ENCODE measurements around the gene DENND10.
"Not testable (repeated sequence)": the region's sequence is repeated elsewhere in the genome, so short reads cannot be mapped to it uniquely, and the experiment has no call there.

The DENND10 gene

DNA sequence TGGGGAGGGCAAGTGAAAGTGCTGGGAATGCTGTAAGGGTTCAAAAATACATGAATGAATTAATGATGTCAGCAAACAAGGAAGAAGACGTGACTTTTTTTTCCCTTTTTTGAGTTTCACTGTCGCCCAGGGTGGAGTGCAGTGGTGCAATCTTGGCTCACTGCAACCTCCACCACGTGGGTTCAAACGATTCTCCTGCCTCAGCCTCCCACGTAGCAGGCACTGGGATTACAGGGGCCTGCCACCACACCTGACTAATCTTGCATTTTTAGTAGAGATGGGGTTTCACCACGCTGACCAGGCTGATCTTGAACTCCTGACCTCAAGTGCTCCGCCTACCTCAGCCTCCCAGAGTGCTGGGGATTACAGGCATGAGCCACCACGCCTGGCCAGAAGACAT, 30.0 kb downstream of the DENND10 start:
- peak; percentile 70 for DNase-seq

DNA sequence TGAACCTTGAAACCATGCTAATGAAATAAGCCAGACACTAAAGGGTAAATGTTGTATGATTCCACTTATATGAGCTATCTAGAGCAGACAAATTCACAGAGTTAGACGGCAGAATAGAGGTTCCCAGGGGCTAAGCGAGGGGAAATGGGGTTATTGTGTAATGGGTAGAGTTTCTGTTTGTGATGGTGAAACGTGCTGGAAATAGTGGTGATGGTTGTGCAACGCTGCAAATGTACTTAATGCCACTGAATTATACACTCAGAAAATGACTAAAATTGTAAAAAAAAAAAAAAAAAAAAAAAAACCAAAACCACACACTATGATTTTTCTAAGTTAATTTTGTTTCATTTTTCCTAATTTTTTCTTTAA, 31.6 kb downstream of the DENND10 start:
- DNase-seq: peak; percentile 72

DNA sequence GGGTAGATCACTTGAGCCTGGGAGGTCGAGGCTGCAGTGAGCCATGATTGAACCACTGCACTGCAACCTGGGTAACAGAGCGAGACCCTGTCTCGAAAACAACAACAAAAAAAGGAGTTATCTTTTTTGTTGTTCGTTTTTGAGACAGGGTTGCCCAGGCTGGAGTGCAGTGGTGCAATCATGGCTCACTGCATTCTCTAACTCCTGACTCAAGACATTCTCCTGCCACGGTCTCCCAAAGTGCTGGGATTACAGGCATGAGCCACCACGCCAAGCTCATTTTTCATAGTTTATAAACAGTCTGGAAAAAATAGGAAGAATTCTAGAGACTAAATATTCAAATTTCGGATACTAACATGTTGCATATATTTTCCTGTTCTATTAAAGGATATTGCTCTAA, 32.2 kb downstream of the DENND10 start:
- no peak for DNase-seq

DNA sequence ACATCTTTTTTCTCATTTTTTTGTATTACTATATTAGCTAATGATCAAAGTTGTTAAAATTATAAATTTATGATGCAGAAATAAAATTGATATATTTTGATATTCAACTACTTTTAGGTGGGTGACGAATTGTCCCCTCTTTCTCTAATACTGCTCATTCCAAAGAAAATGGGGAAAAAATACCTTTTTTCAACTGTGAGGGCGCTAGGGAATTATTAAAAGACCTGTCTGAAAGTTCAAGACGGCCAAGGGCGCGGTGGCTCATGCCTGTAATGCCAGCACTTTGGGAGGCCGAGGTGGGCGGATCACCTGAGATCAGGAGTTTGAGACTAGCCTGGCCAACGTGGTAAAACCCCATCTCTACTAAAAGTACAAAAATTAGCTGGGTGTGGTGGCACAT, 34.0 kb downstream of the DENND10 start:
- not testable (repeated sequence) for DNase-seq

- DNase-seq: no peak
These were observed 34.7 kb downstream of the DENND10 start for GRCh38 chr10:119138346-119139306.

GRCh38 chr10:119139464-119140067, 35.7 kb downstream of the DENND10 start:
- peak; percentile 52 for DNase-seq

- no peak for DNase-seq
These were observed 36.8 kb downstream of the DENND10 start for GRCh38 chr10:119140603-119141245.

- no peak for DNase-seq
These were observed 39.7 kb downstream of the DENND10 start for GRCh38 chr10:119143657-119144056.

DNA sequence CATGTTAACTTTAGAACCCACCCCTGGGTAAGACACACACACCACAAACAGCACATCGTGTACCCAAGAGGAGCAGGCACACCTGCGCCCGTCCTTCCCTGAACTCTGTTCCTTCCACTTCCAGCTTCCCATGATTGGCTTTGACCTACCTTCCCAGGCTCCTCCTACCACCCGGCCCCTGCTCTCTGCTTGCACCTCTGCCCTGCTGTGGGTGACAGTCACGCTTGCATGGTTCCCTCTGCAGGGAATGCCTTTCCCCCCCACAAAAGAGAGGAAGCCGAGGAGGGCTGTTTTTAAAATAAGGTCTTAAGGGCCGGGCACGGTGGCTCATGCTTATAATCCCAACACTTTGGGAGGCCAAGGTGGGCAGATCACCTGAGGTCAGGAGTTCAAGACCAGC, 45.2 kb downstream of the DENND10 start:
- no peak for DNase-seq

DNA sequence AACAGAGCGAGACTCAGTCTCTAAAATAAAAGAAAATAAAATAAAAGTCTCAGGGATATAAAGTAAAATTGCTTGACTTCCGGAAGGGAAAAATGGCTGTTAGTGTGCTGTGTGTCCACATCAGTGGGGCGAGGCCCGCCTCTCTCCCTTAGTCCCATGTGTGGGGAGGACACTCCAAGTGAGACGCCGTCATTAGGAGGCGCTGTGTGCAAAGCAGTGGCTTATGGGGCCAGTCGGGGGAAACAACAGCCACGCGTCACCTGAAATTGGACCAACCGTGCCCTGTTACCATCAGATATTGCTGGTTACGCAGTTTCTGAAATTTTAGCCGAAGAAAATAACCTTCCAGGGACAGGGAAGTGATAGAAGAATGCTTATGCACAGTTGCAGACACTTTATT, 45.8 kb downstream of the DENND10 start:
- DNase-seq: no peak

DNA sequence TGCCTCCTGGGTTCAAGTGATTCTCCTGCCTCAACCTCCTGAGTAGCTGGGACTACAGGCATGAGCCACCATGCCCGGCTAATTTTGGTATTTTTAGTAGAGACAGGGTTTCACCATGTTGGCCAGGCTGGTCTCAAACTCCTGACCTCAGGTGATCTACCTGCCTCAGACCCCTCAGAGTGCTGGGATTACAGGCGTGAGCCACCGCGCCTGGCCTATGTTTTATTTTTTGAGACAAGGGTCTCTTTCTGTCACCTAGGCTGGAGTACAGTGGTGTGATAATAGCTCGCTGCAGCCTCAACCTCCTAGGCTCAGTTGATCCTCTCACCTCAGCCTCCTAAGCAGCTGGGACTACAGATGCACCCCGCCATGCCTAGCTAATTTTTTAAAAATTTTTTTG, 47.7 kb downstream of the DENND10 start:
- DNase-seq: not testable (repeated sequence)

GRCh38 chr10:119153041-119153440, 49.1 kb downstream of the DENND10 start:
- no peak for DNase-seq

DNA sequence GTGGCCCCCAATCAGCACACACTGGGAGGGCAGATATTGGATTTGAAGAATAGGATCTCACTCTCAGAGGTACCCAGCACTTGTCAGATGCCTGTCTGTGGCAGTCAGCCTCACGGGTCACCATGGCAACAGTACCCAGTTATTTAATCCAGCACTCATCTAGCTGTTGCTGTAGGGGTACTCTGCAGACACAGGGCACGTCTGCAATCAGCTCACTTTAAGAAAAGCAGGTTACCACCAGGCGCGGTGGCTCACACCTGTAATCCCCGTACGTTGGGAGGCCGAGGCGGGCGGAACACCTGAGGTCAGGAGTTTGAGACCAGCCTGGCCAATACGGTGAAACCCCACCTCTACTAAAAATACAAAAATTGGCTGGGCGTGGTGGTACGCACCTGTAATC, 49.7 kb downstream of the DENND10 start:
- DNase-seq: no peak

- no peak for DNase-seq
These were observed 55.4 kb downstream of the DENND10 start for GRCh38 chr10:119159332-119159731.

DNA sequence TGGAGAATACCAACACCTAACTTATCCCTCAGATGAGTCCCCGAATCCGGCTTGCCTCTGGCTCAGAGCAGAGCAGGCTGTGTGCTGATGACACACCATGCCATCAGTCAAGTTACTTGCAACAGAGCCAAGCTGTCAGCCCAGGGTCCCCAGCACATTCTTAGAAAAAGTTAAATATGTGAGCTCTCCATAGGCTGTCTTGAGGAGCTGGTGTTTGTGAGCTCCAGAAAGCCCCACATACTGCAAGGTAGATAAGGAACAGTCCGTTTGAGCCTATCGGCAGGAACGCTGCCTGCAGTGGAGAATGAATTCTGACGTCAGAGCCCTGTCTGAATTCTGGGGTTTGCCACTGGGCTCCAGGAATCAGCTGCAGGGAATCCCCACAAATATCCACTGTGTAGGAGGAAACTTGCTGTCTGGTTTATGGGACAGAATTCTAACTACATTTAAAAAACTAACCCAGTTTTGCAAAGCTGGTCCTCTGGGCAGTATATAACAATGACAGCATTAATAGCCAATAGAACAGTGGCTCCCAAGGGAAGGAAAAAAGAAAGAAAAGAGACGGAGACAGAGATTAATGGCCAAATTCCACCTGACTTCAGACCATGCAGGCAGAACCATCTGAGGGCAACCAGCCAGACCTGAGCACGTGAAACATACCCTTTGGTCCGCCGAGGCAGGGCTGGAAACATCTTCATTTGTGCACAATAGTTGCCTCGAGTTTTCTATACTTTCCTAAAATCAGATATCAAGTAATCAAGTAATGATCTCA, 58.0 kb downstream of the DENND10 start:
- no peak for DNase-seq

GRCh38 chr10:119162452-119163092, 58.7 kb downstream of the DENND10 start:
- no peak for DNase-seq

DNA sequence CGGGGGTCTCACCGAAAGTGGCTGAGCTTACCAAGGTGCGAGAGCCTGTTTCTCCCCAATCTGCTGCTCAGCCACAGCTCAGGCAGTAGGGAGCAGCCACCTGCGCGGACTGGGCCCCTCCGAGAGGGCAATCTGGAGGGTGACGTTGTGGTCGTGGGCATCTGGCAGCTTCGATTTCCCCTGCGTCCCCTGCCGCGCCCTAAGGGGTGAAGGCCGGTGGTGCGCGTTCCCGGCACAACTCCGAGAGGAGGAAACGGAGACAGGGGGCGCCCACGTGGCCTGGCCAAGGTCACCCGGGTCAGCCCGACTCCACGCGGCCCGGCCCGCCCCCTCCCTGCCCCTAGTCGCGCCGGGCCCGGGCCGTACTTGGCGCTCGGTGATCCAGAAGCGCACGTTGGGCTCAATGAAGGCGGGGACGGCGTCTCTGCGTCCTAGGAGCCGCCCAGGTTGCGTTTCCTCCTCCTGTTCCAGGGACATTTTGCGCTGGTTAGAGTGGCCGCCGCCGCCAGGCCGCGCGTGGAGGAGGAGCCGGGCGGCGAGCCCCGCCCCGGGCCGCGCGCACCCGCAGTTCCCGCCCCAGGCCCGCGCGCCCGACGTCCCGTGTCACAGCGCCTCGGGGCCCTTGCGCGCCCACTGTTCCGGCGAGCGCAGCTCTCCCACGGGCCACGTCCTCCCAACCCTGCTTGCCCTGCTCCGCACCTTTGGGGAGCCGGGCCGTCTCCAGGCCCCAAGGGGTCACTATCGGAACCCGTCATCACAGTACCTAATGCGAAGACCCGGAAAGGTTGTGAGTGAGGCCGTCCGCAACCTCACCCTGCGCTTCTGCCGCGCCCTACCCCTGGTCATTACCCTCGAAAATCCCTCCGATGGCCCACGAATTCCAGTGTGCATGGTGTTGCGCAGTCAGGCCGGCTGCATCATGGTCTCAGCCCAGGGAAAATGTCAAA, 61.5 kb downstream of the DENND10 start, which contains the start of gene SFXN4:
TSS of gene SFXN4 (minus strand) at position 544 of the 947 bp plus-strand sequence. CDS start at position 477, 67 bp downstream.
- peak; percentile 88 for DNase-seq

DNA sequence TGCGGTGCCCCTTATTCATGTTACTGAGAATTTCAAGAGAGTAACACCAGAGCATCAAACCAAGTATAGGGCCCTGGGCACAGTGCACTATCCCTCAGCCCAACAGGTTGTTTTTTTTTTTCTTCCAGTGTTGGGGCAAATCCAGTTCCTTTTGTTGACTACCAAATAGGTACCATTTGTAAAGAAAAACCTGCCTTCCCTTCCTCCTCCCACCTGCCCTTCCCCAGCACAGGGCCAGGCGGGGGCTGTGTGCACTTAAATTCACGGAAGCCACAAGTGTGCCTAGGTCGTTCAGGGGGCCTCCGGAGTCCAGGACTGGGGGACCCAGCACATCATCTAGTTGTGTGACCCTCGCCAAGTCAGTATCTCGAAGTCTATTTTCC, 62.2 kb downstream of the DENND10 start:
- DNase-seq: no peak

DNA sequence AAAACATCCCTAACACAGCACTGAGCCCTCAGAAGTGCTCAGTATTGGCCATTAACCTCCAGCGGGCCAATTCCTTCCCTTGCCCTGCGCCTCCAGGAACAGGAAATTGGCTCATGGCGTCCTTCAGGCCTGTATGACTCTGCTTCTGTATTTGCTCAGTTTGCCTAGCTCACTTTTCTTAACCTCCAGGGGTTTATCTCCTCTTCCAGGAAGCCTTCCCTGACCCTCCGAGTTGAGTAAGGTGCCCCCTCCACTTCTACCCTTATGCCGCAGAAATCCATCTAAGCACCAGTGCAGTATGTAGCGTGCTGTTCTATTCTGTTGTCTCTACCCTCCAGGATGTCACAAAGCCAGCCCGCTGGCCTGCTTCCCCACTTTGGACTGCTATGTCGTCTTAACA, 62.7 kb downstream of the DENND10 start:
- no peak for DNase-seq

GRCh38 chr10:119167041-119167440, 63.1 kb downstream of the DENND10 start:
- no peak for DNase-seq

DNA sequence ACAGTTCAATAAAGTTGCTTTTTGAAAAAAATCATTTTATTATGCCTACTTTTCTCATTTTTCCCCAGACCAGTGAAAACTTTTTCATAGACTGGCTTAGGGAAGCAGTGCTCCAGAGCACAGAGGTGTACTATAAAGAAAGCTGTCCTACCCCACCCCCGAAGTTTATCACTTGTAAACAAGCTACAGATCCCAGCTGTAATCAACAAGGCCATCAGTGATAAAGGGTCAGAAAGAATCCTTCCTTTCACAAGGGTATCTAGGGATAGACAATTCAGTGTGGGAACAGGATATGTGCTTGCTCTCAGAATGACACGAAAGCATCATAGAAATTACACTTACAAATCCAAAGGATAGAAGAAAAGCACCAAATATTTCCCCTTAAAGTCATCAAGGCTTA, 70.2 kb downstream of the DENND10 start:
- DNase-seq: no peak

Measured in activated CD4-positive, alpha-beta T cell treated with anti-CD3 and anti-CD28 coated beads, Interleukin-2, Interleukin-6, amounts not matched to agents 100 ng/mL and 50 ng/mL, durations not matched to agents 16 hours and 8 hours (primary cell).